ENCODE measurements around the gene TRAF6. TPM values are rescaled to one million over a fixed set of nuclear protein-coding genes. Genes with fewer than 3 reads are reported as not detected.

Gene TRAF6
- polyA plus RNA-seq, 1 donor (not counting 4 experiments of a cell fraction or from before 2014, with no cell fraction given) = 15.1 TPM

GRCh38 chr11:36455658-36456111 is 54.4 kb downstream of the TRAF6 start:
- Histone ChIP-seq H3K4me2 (ENCODE audit: control insufficient read depth, extremely low read depth, insufficient read depth, low read depth, low read length) (peak overlapping the region; percentile 4), H3K27ac (ENCODE audit: control insufficient read depth, insufficient read depth, low read length) (peak overlapping the region; percentile 47), H3K9me1 (ENCODE audit: control insufficient read depth, extremely low read depth, insufficient read depth, low read length) (no peaks in the 10 kb centered on the region), H3K36me3 (ENCODE audit: control insufficient read depth in 2 of 2, extremely low read depth in 1 of 2, insufficient read depth in 2 of 2, low read length in 2 of 2) (peaks cover 0 to 18% of the 10 kb centered on the region in 2 experiments), H4K20me1 (ENCODE audit: control insufficient read depth, extremely low read depth, insufficient read depth, low read length) (no peaks in the 10 kb centered on the region), H2AFZ (ENCODE audit: control insufficient read depth, low read length) (no peak overlapping the region), H3K4me3 (ENCODE audit: control insufficient read depth in 2 of 3, extremely low read depth in 1 of 3, insufficient read depth in 2 of 3, low read depth in 1 of 3, low read length in 3 of 3) (no peak overlapping the region), H3K4me1 (ENCODE audit: control insufficient read depth, extremely low read depth, insufficient read depth, low read length) (peaks cover 22% of the 10 kb centered on the region), H3K27me3 (ENCODE audit: control insufficient read depth, extremely low read depth, insufficient read depth, low read length) (no peaks in the 10 kb centered on the region), H3K9me3 (ENCODE audit: control insufficient read depth, low read depth, low read length) (no peaks in the 10 kb centered on the region), H3K9ac (ENCODE audit: control insufficient read depth, extremely low read depth, insufficient read depth, low read length) (peak overlapping the region; percentile 46), H3K79me2 (ENCODE audit: control insufficient read depth, insufficient read depth, low read length) (no peaks in the 10 kb centered on the region)
- TF ChIP-seq CTCF (optimal IDR thresholded peaks at IDR 0.05 in 1 of 3, IDR thresholded peaks at IDR 0.05 in 1 of 3, conservative IDR thresholded peaks at IDR 0.05 in 1 of 3; ENCODE audit: extremely low read depth in 1 of 3, insufficient read depth in 2 of 3, low read length in 3 of 3) = no peak
- TF ChIP-seq EZH2 (IDR thresholded peaks at IDR 0.05; ENCODE audit: low read length) = no peak
- dilution Hi-C loops (cut with MboI; ENCODE audit: extremely low pct_ligation_motif_present, low sequenced_read_pairs) = no loop called here
- DNase-seq (ENCODE audit: low read depth, low spot score) = peak; percentile 53
- peak; percentile 85 for FAIRE-seq

- H3K9ac ChIP-seq (ENCODE audit: control insufficient read depth, extremely low read depth, insufficient read depth, low read length) = peak overlapping the region; percentile 46
- H3K27ac ChIP-seq (ENCODE audit: control insufficient read depth, insufficient read depth, low read length) = peak overlapping the region; percentile 47
- H3K27me3 ChIP-seq (ENCODE audit: control insufficient read depth, extremely low read depth, insufficient read depth, low read length) = no peaks in the 10 kb centered on the region
- H3K4me1 ChIP-seq (ENCODE audit: control insufficient read depth, extremely low read depth, insufficient read depth, low read length) = peaks cover 22% of the 10 kb centered on the region
- FAIRE-seq (no peak), DNase-seq (ENCODE audit: low read depth, low spot score) (no peak)
- no peaks in the 10 kb centered on the region for H3K9me3 ChIP-seq (ENCODE audit: control insufficient read depth, low read depth, low read length)
- no peaks in the 10 kb centered on the region for H3K9me1 ChIP-seq (ENCODE audit: control insufficient read depth, extremely low read depth, insufficient read depth, low read length)
- dilution Hi-C loops (cut with MboI; ENCODE audit: extremely low pct_ligation_motif_present, low sequenced_read_pairs) = no loop called here
- peak overlapping the region; percentile 4 for H3K4me2 ChIP-seq (ENCODE audit: control insufficient read depth, extremely low read depth, insufficient read depth, low read depth, low read length)
- TF ChIP-seq CTCF (optimal IDR thresholded peaks at IDR 0.05 in 1 of 3, IDR thresholded peaks at IDR 0.05 in 1 of 3, conservative IDR thresholded peaks at IDR 0.05 in 1 of 3; ENCODE audit: extremely low read depth in 1 of 3, insufficient read depth in 2 of 3, low read length in 3 of 3) (no peak), EZH2 (IDR thresholded peaks at IDR 0.05; ENCODE audit: low read length) (no peak)
- H3K4me3 ChIP-seq (ENCODE audit: control insufficient read depth in 2 of 3, extremely low read depth in 1 of 3, insufficient read depth in 2 of 3, low read depth in 1 of 3, low read length in 3 of 3) = no peak overlapping the region
- no peak overlapping the region for H2AFZ ChIP-seq (ENCODE audit: control insufficient read depth, low read length)
- H3K79me2 ChIP-seq (ENCODE audit: control insufficient read depth, insufficient read depth, low read length) = no peaks in the 10 kb centered on the region
- H4K20me1 ChIP-seq (ENCODE audit: control insufficient read depth, extremely low read depth, insufficient read depth, low read length) = no peaks in the 10 kb centered on the region
- H3K36me3 ChIP-seq (ENCODE audit: control insufficient read depth in 2 of 2, extremely low read depth in 1 of 2, insufficient read depth in 2 of 2, low read length in 2 of 2) = peaks cover 0 to 19% of the 10 kb centered on the region in 2 experiments
Observed at GRCh38 chr11:36454941-36455631, 55.0 kb downstream of the TRAF6 start.

Measured in keratinocyte (primary cell).